GM12891 (cell line): ENCODE data around the gene MOB3B.

Experiments
- POLR2A ChIP-seq: IDR thresholded peaks from 2 replicates; pipeline ENCODE4 v1.6.1; 2011; ENCODE audit warnings: low read depth, low read length, control low read depth
- POLR2AphosphoS5 ChIP-seq: IDR thresholded peaks from 2 replicates; pipeline ENCODE4 v1.6.1; 2011; ENCODE audit warnings: low read depth, low read length, control low read depth
- POU2F2 ChIP-seq: IDR thresholded peaks from 2 replicates; pipeline ENCODE4 v1.6.1; 2011; ENCODE audit warnings: low read depth, mild to moderate bottlenecking, control low read depth, low read length, moderate library complexity
- SPI1 ChIP-seq: IDR thresholded peaks from 2 replicates; pipeline ENCODE4 v1.6.1; 2011; ENCODE audit warnings: low read depth, low read length, control low read depth
- TAF1 ChIP-seq: IDR thresholded peaks from 2 replicates; pipeline ENCODE4 v1.6.1; 2011; ENCODE audit warnings: low read depth, low read length, control low read depth

DNA sequence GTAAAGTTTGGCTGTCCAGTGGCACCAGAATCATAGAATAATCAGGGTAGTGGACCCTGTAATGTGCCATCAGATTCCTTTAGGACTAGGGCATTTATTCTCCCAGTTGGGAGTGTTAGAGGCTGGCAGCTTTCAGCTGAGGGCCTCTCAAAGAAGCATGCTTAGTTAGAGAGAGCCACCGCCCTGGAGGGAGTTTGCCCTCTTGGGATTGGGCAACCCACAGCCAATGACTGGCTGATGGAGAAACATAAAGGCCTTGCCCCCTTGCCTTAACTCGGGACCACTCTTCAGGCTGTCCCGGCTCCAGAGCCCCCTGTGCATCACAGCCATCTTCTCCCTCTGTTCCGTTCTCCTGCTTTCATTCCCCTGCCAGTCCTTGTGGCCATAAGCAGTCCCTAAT is 26.0 kb downstream of the MOB3B start:
- no peak for TF ChIP-seq POU2F2
- no peak for TF ChIP-seq POLR2A
- TF ChIP-seq POLR2AphosphoS5, result no peak
- TF ChIP-seq TAF1, result no peak
- no peak for TF ChIP-seq SPI1
